Stimulated activated naive CD4-positive, alpha-beta T cell (primary cell): ENCODE data around the gene C4orf50.

Experiments
- DNase-seq, 6 experiments: peaks; one replicate each; lab custom pipeline; 2025; lab: John Stamatoyannopoulos, UW

C4orf50 gene

DNA sequence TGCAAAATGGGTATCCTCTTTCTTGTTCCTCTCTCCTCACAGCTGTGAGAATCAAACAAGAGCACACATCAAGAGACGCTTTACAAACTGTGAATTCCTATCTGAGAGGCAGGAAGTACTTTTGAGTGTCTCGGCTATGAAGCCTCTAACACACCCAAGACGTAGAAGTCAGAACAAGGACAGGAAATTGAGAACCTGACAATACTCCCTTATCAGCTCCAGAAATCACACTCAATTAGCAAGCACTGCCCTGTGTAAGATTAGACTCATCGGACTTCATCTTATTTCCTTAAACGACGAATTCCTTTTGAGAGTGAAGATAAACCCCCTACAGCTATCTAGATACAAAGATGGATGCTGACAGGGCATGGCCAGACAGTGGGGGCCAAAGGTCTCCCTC is 74.7 kb downstream of the C4orf50 start:
- no peak for DNase-seq

- DNase-seq, result no peak
Measured at GRCh38 chr4:5942947-5943346, 75.3 kb downstream of the C4orf50 start.

- no peak for DNase-seq
Measured at GRCh38 chr4:5941601-5942000, 76.6 kb downstream of the C4orf50 start.

GRCh38 chr4:5940470-5941203 is 77.6 kb downstream of the C4orf50 start:
- DNase-seq, result no peak

DNA sequence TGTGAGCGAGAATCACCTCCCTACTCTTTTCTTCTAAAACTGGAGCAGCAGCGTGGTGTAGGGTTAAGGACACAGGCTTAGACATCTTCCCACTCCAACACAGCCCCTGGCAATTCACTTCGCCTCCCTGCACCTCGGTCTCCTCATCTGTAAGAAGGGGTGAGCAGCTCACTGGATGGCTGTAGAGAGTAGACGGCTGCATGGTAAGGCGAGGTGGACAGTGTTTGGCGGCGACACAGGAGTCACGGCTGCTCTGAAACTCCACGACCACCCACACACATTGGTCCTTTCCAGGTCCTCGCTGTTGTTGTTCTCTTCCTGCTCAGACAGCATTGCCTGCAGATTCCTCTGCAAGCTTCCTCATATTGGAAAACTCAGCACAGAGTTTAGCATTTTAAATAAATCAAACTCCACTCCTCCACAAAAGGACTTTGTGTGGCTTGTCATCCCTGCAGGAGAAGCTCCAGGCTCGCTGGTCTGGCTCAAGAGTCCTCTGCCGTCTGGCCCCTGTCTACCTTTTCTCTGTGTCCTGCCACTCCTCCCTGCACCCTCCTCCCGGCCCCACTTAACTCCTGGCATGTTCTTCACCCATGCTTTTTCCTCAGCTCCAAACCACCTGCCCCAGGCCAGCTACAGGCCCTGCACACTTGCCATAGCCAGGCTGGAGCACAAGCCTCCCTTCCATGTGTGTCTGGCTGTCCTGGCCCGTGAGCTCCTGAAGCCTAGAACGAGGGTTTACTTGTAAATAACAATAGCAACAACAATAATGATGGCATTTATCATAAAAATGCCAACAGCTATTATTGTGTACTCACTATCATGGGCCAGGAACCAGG is 84.0 kb downstream of the C4orf50 start:
- no peak for DNase-seq

GRCh38 chr4:5933116-5933515 is 85.1 kb downstream of the C4orf50 start:
- DNase-seq, result no peak

GRCh38 chr4:5932035-5932568 is 86.1 kb downstream of the C4orf50 start:
- DNase-seq, result no peak

DNA sequence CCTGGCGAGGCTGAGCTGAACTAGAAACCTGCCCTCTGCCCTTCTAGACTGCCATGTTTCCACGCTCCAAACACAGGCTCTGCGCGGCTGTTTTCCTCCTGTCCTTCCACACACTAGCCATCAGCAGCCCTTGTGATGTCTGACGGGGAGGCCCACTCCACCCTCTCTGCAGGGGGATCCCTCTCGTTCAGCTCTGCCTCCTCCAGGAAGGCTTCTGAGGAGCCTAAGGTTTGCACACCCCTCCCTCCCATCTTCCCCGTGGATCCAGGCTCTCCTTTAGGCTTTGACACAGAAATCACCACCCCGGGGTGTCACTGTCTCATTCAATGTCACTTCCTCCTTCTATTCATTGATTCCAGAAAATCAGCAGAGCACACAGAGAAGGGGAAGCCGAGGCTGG is 86.7 kb downstream of the C4orf50 start:
- DNase-seq, result no peak

DNA sequence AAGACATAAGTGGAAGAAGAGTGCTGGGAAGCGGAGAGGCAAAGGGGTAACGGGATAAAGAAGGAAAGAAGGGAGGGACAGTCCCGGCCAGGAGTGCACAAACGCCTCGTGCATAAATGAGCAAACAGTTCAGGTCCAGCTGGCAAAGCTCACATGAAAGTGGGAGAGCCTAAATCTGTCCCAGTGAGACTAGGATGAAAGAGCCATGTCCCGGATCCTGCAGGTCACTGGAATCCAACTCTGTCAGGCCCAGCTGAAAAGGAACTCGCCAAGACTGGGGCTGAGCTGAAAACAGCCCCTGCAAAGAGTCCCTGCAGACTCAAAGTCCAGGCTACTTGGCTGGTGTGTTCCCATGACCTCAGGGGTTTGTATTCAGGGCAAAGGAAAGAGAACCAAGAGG is 87.4 kb downstream of the C4orf50 start:
- no peak for DNase-seq

- no peak for DNase-seq
Measured at GRCh38 chr4:5930456-5930855, 87.8 kb downstream of the C4orf50 start.

GRCh38 chr4:5928844-5929420 is 89.3 kb downstream of the C4orf50 start:
- DNase-seq, result no peak

GRCh38 chr4:5928274-5928673 is 90.0 kb downstream of the C4orf50 start:
- no peak for DNase-seq

GRCh38 chr4:5927747-5928146 is 90.5 kb downstream of the C4orf50 start:
- DNase-seq, result no peak

DNA sequence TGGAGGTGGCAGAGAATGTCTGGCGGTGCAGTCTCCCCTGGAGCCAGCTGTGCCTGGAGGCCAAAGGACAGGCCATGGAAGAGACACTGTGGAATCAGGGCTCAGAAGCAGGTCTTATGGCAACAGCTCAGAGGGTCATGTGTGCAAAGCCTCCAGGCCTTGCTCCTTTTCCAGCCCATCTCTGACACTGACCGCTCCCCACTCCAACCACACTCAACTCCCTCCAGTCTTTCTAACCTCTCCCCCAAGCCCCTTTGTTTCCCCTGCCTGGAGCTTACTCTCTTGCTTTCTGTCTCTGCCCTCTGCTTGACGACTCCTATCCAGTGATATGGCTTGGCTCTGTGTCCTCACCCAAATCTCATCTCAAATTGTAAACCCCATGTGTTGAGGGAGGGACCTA is 91.1 kb downstream of the C4orf50 start:
- no peak for DNase-seq

GRCh38 chr4:5926598-5926997 is 91.6 kb downstream of the C4orf50 start:
- no peak for DNase-seq

- DNase-seq, result no peak
Measured at GRCh38 chr4:5925419-5926200, 92.6 kb downstream of the C4orf50 start.

GRCh38 chr4:5924461-5925125 is 93.6 kb downstream of the C4orf50 start:
- DNase-seq, result no peak

GRCh38 chr4:5923376-5923775 is 94.9 kb downstream of the C4orf50 start:
- no peak for DNase-seq

DNA sequence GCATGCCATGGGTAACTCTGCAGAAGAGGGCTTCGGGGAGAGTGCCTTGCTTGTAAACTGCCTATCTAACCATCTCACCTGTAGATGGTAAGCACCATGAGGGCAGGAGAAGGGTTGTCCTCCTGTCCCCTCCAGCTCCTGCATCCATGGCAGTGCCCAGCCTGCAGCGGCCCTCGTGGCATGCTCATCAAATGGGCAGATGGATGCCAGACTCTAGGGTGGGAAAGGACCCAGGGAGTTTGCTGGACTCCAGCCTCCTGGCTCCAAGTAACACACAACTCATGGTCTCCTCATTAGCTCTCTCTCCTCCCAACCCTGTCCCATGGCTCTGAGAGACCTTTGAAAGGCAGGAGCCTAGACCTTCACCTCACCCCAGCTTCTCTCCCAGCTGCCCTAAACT is 95.7 kb downstream of the C4orf50 start:
- no peak for DNase-seq

GRCh38 chr4:5921981-5922380 is 96.2 kb downstream of the C4orf50 start:
- DNase-seq, result no peak
